HepG2 (cell line): ENCODE measurements around the gene POLR1G. TPM values are rescaled to one million over a fixed set of nuclear protein-coding genes. Genes with fewer than 3 reads are reported as not detected.

ENCODE experiments used
- ARHGAP35 ChIP-seq: sonication (generic); formaldehyde crosslinking; IDR thresholded peaks from 2 replicates; pipeline ENCODE4 v1.9.0; 2022; ENCODE audit warnings: mild to moderate bottlenecking, inconsistent platforms, moderate library complexity, missing genetic modification reagents, borderline replicate concordance
- CTCF ChIP-seq: sonication (generic); formaldehyde crosslinking; IDR thresholded peaks from 2 replicates; pipeline ENCODE4 v1.5.0; 2020; ENCODE audit warnings: mild to moderate bottlenecking, missing genetic modification reagents, moderate library complexity
- ETV5 ChIP-seq: IDR thresholded peaks from 2 replicates; pipeline ENCODE4 v1.6.1; 2018; ENCODE audit warnings: missing biosample characterization, missing genetic modification reagents, inconsistent platforms, borderline replicate concordance
- HNF4G ChIP-seq, 2 experiments: sonication (generic) in 1 of 2; formaldehyde crosslinking in 1 of 2; IDR thresholded peaks; 2 replicates each; pipeline versions ENCODE4 v1.4.0 to v1.6.1; 2011 to 2020; ENCODE audit warnings: borderline replicate concordance in 2 of 2, low read depth in 2 of 2, mild to moderate bottlenecking in 2 of 2, low read length in 1 of 2, missing genetic modification reagents in 1 of 2, moderate library complexity in 1 of 2
- HOXA5 ChIP-seq: sonication (generic); formaldehyde crosslinking; IDR thresholded peaks from 2 replicates; pipeline ENCODE4 v1.4.0; 2020; ENCODE audit warnings: missing genetic modification reagents
- HOXD1 ChIP-seq: sonication (generic); formaldehyde crosslinking; IDR thresholded peaks from 2 replicates; pipeline ENCODE4 v1.5.0; 2020; ENCODE audit warnings: missing genetic modification reagents
- KLF16 ChIP-seq, 2 experiments: sonication (generic) in 1 of 2; formaldehyde crosslinking in 1 of 2; IDR thresholded peaks; 2 replicates each; pipeline versions ENCODE4 v1.6.1 to v1.8.0; 2016 to 2023; ENCODE audit warnings: missing genetic modification reagents in 2 of 2, missing compliant biosample characterization in 1 of 2
- MEF2D ChIP-seq: sonication (generic); formaldehyde crosslinking; IDR thresholded peaks from 2 replicates; pipeline ENCODE4 v1.5.1; 2020; ENCODE audit warnings: mild to moderate bottlenecking, missing genetic modification reagents
- NR2F6 ChIP-seq, 2 experiments: IDR thresholded peaks; 2 replicates each; pipeline ENCODE4 v1.6.1; 2016; ENCODE audit warnings: antibody characterized with exemption in 1 of 2, mild to moderate bottlenecking in 1 of 2
- PCBP1 ChIP-seq: fragments of 200-400 bp; formaldehyde crosslinking; IDR thresholded peaks from 2 replicates; pipeline ENCODE4 v1.6.1; 2017; ENCODE audit warnings: mild to moderate bottlenecking, low read depth, low read length, borderline replicate concordance
- SALL1 ChIP-seq: sonication (generic); formaldehyde crosslinking; IDR thresholded peaks from 2 replicates; pipeline ENCODE4 v1.8.0; 2022; ENCODE audit warnings: mild to moderate bottlenecking, missing genetic modification reagents
- SAP130 ChIP-seq: IDR thresholded peaks from 2 replicates; pipeline ENCODE4 v1.6.1; 2016; ENCODE audit warnings: low read depth
- SNAI1 ChIP-seq: sonication (generic); formaldehyde crosslinking; IDR thresholded peaks from 2 replicates; pipeline ENCODE4 v1.5.0; 2020; ENCODE audit warnings: mild to moderate bottlenecking, missing genetic modification reagents, borderline replicate concordance
- SRY ChIP-seq: sonication (generic); formaldehyde crosslinking; IDR thresholded peaks from 2 replicates; pipeline ENCODE4 v1.8.0; 2022; ENCODE audit warnings: mild to moderate bottlenecking, missing genetic modification reagents
- YY1 ChIP-seq: IDR thresholded peaks from 2 replicates; pipeline ENCODE4 v1.6.1; 2011; ENCODE audit warnings: low read length, low read depth, moderate library complexity, mild to moderate bottlenecking; ENCODE audit not compliant: insufficient read depth, insufficient replicate concordance
- ZBTB38 ChIP-seq: sonication (generic); formaldehyde crosslinking; IDR thresholded peaks from 2 replicates; pipeline ENCODE4 v1.5.1; 2020; ENCODE audit warnings: mild to moderate bottlenecking, missing genetic modification reagents
- ZC3H13 ChIP-seq: sonication (generic); formaldehyde crosslinking; IDR thresholded peaks from 2 replicates; pipeline ENCODE4 v1.8.1; 2023; ENCODE audit warnings: mild to moderate bottlenecking, missing genetic modification reagents, moderate library complexity
- ZNF530 ChIP-seq: sonication (generic); formaldehyde crosslinking; IDR thresholded peaks from 2 replicates; pipeline ENCODE4 v1.5.0; 2020; ENCODE audit warnings: low read depth, mild to moderate bottlenecking, missing genetic modification reagents
- polyA plus RNA-seq, 8 experiments: library from polyadenylated mRNA; depleted of rRNA in 3 of 8; stranded (reverse) in 7 of 8; unstranded in 1 of 8; fragments of >200 nt; fragmentation: Illumina TruSeq in 4 of 8; extraction: Trizol in 4 of 8; gene quantifications; 2 replicates each; pipeline versions ENCODE4 v1.2.1 to v1.2.3, GENCODE V29; 2011 to 2016; ENCODE audit warnings: low read depth in 4 of 8, missing spikeins in 1 of 8, mixed read lengths in 1 of 8; ENCODE audit not compliant: insufficient read depth in 1 of 8
- total RNA-seq, 5 experiments: library from RNA; depleted of rRNA; stranded (reverse); fragments of >200 nt; fragmentation: Illumina TruSeq; extraction: Trizol; gene quantifications; 2 replicates each; pipeline ENCODE4 v1.2.3, GENCODE V29; 2016; ENCODE audit warnings: low read depth in 1 of 5
- TF ChIP-seq, protein P1 (sequence below): sonication (generic); formaldehyde crosslinking; conservative IDR thresholded peaks from 2 replicates; pipeline ENCODE4 v1.4.0; 2020; ENCODE audit warnings: mild to moderate bottlenecking, missing genetic modification reagents, moderate library complexity
- TF ChIP-seq, protein P2 (sequence below): sonication (generic); formaldehyde crosslinking; IDR thresholded peaks from 2 replicates; pipeline ENCODE4 v1.4.0; 2020; ENCODE audit warnings: missing genetic modification reagents

Gene POLR1G
- total and polyA plus RNA-seq, 2 of the 13 experiments (the other 11 are each of a cell fraction or from before 2014, with no cell fraction given): 3.5 to 20.8 TPM

GRCh38 chr19:45404557-45405434, 1.6 kb upstream of the POLR1G start, which contains the start of gene PPP1R13L (continued):
- TF ChIP-seq SRY (CRISPR knock-in tag) (peak; percentile 46; the same call in 1 of the 2 replicates), SAP130 (peak; percentile 77), ZC3H13 (CRISPR knock-in tag) (no peak; the same call in 1 of the 2 replicates), HOXA5 (CRISPR knock-in tag) (no peak), MEF2D (peak; percentile 12; the same call in 1 of the 2 replicates), HOXD1 (CRISPR knock-in tag) (no peak), ZBTB38 (CRISPR knock-in tag) (0 out of 2 replicates have a peak, but pooled peaks have one; percentile 40), SALL1 (peak; percentile 11; the same call in 1 of the 2 replicates), CTCF (CRISPR knock-in tag) (0 out of 2 replicates have a peak, but pooled peaks have one; percentile 20), KLF16 (CRISPR knock-in tag; IDR thresholded peaks at IDR 0.05) (0 out of 4 replicates have a peak, but pooled peaks of 1 of the 2 experiments have one; percentile 27), NR2F6 (IDR thresholded peaks at IDR 0.05) (no peak), NR2F6 (CRISPR knock-in tag; IDR thresholded peaks at IDR 0.05) (peak; percentile 53), SNAI1 (CRISPR knock-in tag) (0 out of 2 replicates have a peak, but pooled peaks have one; percentile 33), ETV5 (CRISPR knock-in tag) (0 out of 2 replicates have a peak, but pooled peaks have one; percentile 5), ZNF530 (CRISPR knock-in tag) (no peak), ARHGAP35 (peak; percentile 52; the same call in 1 of the 2 replicates), PCBP1 (0 out of 2 replicates have a peak, but pooled peaks have one; percentile 41), YY1 (peak; percentile 9), HNF4G (IDR thresholded peaks at IDR 0.05; ENCODE audit: borderline replicate concordance, low read depth, low read length) (0 out of 2 replicates have a peak, but pooled peaks have one; percentile 2), HNF4G (CRISPR knock-in tag; IDR thresholded peaks at IDR 0.05; ENCODE audit: borderline replicate concordance, low read depth) (no peak)
- TF ChIP-seq, protein P1, sequence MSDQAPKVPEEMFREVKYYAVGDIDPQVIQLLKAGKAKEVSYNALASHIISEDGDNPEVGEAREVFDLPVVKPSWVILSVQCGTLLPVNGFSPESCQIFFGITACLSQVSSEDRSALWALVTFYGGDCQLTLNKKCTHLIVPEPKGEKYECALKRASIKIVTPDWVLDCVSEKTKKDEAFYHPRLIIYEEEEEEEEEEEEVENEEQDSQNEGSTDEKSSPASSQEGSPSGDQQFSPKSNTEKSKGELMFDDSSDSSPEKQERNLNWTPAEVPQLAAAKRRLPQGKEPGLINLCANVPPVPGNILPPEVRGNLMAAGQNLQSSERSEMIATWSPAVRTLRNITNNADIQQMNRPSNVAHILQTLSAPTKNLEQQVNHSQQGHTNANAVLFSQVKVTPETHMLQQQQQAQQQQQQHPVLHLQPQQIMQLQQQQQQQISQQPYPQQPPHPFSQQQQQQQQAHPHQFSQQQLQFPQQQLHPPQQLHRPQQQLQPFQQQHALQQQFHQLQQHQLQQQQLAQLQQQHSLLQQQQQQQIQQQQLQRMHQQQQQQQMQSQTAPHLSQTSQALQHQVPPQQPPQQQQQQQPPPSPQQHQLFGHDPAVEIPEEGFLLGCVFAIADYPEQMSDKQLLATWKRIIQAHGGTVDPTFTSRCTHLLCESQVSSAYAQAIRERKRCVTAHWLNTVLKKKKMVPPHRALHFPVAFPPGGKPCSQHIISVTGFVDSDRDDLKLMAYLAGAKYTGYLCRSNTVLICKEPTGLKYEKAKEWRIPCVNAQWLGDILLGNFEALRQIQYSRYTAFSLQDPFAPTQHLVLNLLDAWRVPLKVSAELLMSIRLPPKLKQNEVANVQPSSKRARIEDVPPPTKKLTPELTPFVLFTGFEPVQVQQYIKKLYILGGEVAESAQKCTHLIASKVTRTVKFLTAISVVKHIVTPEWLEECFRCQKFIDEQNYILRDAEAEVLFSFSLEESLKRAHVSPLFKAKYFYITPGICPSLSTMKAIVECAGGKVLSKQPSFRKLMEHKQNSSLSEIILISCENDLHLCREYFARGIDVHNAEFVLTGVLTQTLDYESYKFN (CRISPR knock-in tag): peak; percentile 40; the same call in 1 of the 2 replicates
- TF ChIP-seq, protein P2, sequence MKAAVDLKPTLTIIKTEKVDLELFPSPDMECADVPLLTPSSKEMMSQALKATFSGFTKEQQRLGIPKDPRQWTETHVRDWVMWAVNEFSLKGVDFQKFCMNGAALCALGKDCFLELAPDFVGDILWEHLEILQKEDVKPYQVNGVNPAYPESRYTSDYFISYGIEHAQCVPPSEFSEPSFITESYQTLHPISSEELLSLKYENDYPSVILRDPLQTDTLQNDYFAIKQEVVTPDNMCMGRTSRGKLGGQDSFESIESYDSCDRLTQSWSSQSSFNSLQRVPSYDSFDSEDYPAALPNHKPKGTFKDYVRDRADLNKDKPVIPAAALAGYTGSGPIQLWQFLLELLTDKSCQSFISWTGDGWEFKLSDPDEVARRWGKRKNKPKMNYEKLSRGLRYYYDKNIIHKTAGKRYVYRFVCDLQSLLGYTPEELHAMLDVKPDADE (CRISPR knock-in tag): no peak
